Measurements from ENCODE around the gene MRPL50. TPM values are rescaled to one million over a fixed set of nuclear protein-coding genes. Genes with fewer than 3 reads are reported as not detected.

Gene MRPL50
- total and polyA plus RNA-seq, 2 donors (not counting 1 experiment from before 2014, with no cell fraction given), result 4.0 to 18.0 TPM

- no peaks in the 10 kb centered on the region for H3K79me2 ChIP-seq (ENCODE audit: control insufficient read depth, insufficient read depth, low read length)
- ATAC-seq (ENCODE audit: low read depth) (no peak), DNase-seq (no peak)
- no peaks in the 10 kb centered on the region for H3K4me1 ChIP-seq (ENCODE audit: control insufficient read depth in 2 of 2, insufficient read depth in 2 of 2, low read length in 2 of 2)
- no peak for TF ChIP-seq CTCF (IDR thresholded peaks at IDR 0.05)
- no peak for TF ChIP-seq EZH2 (IDR thresholded peaks at IDR 0.05; ENCODE audit: borderline replicate concordance, insufficient read depth, low read depth, low read length, poor library complexity, severe bottlenecking)
- ChIA-PET CTCF (no interaction called here), POLR2A (no interaction called here)
- intact Hi-C loops (cut with micrococcal nuclease), result no loop called here
- peaks cover 51% of the 10 kb centered on the region for H3K27me3 Mint-ChIP-seq
- no peaks in the 10 kb centered on the region for H3K36me3 ChIP-seq (replicated peaks in 1 of 2; ENCODE audit: control extremely low read depth in 1 of 2, control insufficient read depth in 1 of 2, extremely low read depth in 1 of 2, insufficient read depth in 2 of 2, low read length in 1 of 2)
- no peaks in the 10 kb centered on the region for H3K4me1 Mint-ChIP-seq
- H3K27ac ChIP-seq (ENCODE audit: low read length in 2 of 2), result no peak overlapping the region
- no peaks in the 10 kb centered on the region for H3K9me3 Mint-ChIP-seq (ENCODE audit: insufficient read depth)
- H3K4me2 ChIP-seq (replicated peaks; ENCODE audit: low read depth, low read length, poor library complexity, severe bottlenecking), result no peak overlapping the region
- H4K20me1 ChIP-seq (ENCODE audit: control insufficient read depth, insufficient read depth, low read length, poor library complexity, severe bottlenecking), result no peaks in the 10 kb centered on the region
- H2AFZ ChIP-seq (ENCODE audit: insufficient read depth, low read depth, low read length, poor library complexity, severe bottlenecking), result no peak overlapping the region
- H3K27ac Mint-ChIP-seq, result no peak overlapping the region
- no peak overlapping the region for H3K9ac ChIP-seq (ENCODE audit: low read length)
- WGBS (ENCODE audit: insufficient coverage), result 87% methylated on average over 2 of the region's 3 CpGs
- H3K4me3 ChIP-seq (ENCODE audit: control extremely low read depth in 1 of 5, extremely low read depth in 1 of 5, insufficient read depth in 1 of 5, low read depth in 2 of 5, low read length in 4 of 5), result no peak overlapping the region
- no peaks in the 10 kb centered on the region for H3K9me3 ChIP-seq (ENCODE audit: control extremely low read depth in 1 of 3, control insufficient read depth in 2 of 3, insufficient read depth in 1 of 3, low read length in 2 of 3)
- peaks cover 0 to 25% (median 20%) of the 10 kb centered on the region in 4 experiments for H3K27me3 ChIP-seq (replicated peaks in 1 of 4; ENCODE audit: control extremely low read depth in 1 of 4, control insufficient read depth in 3 of 4, insufficient read depth in 4 of 4, low read length in 3 of 4)
- no peak overlapping the region for H3K4me3 Mint-ChIP-seq
Measured at GRCh38 chr9:101442318-101442717, 43.9 kb upstream of the MRPL50 start.

DNA sequence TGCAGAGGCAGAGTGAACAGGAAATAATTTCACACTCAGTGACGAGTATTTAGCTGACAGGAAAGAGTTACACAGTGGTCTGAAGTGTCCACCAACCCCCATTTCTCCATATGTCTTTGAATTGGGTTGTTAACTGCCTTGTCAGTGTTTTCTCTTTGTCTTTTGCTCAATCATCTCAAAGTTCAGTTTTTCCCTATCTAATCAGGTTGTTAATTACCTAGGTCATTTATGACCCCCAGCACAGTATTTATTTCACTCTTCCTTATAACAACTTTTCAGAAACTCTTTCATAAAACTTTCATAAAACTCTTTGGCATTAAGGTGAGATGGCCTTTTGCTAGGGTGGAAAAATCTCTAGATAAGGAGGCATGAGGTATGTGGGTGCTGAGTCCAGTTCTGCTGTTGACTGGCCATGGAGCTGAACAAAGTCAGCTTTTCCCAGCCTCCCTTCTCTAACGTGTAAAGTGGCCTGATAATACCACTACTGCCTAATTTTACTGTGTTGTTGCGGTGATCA, 42.4 kb upstream of the MRPL50 start:
- H3K4me1 ChIP-seq (ENCODE audit: control insufficient read depth in 2 of 2, insufficient read depth in 2 of 2, low read length in 2 of 2), result no peaks in the 10 kb centered on the region
- no peak overlapping the region for H3K9ac ChIP-seq (ENCODE audit: low read length)
- no peak overlapping the region for H3K4me2 ChIP-seq (replicated peaks; ENCODE audit: low read depth, low read length, poor library complexity, severe bottlenecking)
- Mint-ChIP-seq H3K4me1 (no peaks in the 10 kb centered on the region), H3K27ac (no peak overlapping the region), H3K4me3 (no peak overlapping the region), H3K27me3 (peaks cover 38% of the 10 kb centered on the region), H3K9me3 (ENCODE audit: insufficient read depth) (no peaks in the 10 kb centered on the region)
- no peak for TF ChIP-seq CTCF (IDR thresholded peaks at IDR 0.05)
- no peak for TF ChIP-seq EZH2 (IDR thresholded peaks at IDR 0.05; ENCODE audit: borderline replicate concordance, insufficient read depth, low read depth, low read length, poor library complexity, severe bottlenecking)
- peaks cover 0 to 19% (median 14%) of the 10 kb centered on the region in 4 experiments for H3K27me3 ChIP-seq (replicated peaks in 1 of 4; ENCODE audit: control extremely low read depth in 1 of 4, control insufficient read depth in 3 of 4, insufficient read depth in 4 of 4, low read length in 3 of 4)
- no peaks in the 10 kb centered on the region for H3K9me3 ChIP-seq (ENCODE audit: control extremely low read depth in 1 of 3, control insufficient read depth in 2 of 3, insufficient read depth in 1 of 3, low read length in 2 of 3)
- WGBS (ENCODE audit: insufficient coverage), result 100% methylated on average over 1 of the region's 3 CpGs
- ChIA-PET POLR2A (no interaction called here), CTCF (no interaction called here)
- no peak overlapping the region for H3K4me3 ChIP-seq (ENCODE audit: control extremely low read depth in 1 of 5, extremely low read depth in 1 of 5, insufficient read depth in 1 of 5, low read depth in 2 of 5, low read length in 4 of 5)
- ATAC-seq (ENCODE audit: low read depth) (no peak), DNase-seq (no peak)
- H4K20me1 ChIP-seq (ENCODE audit: control insufficient read depth, insufficient read depth, low read length, poor library complexity, severe bottlenecking), result no peaks in the 10 kb centered on the region
- H3K36me3 ChIP-seq (replicated peaks in 1 of 2; ENCODE audit: control extremely low read depth in 1 of 2, control insufficient read depth in 1 of 2, extremely low read depth in 1 of 2, insufficient read depth in 2 of 2, low read length in 1 of 2), result no peaks in the 10 kb centered on the region
- H3K79me2 ChIP-seq (ENCODE audit: control insufficient read depth, insufficient read depth, low read length), result no peaks in the 10 kb centered on the region
- intact Hi-C loops (cut with micrococcal nuclease), result no loop called here
- no peak overlapping the region for H2AFZ ChIP-seq (ENCODE audit: insufficient read depth, low read depth, low read length, poor library complexity, severe bottlenecking)
- H3K27ac ChIP-seq (ENCODE audit: low read length in 2 of 2), result no peak overlapping the region

All from B cell (primary cell).